ENCODE data around the gene ANTXR2.
"Not testable (repeated sequence)": the region's sequence is repeated elsewhere in the genome, so short reads cannot be mapped to it uniquely, and the experiment has no call there.

The ANTXR2 gene

DNA sequence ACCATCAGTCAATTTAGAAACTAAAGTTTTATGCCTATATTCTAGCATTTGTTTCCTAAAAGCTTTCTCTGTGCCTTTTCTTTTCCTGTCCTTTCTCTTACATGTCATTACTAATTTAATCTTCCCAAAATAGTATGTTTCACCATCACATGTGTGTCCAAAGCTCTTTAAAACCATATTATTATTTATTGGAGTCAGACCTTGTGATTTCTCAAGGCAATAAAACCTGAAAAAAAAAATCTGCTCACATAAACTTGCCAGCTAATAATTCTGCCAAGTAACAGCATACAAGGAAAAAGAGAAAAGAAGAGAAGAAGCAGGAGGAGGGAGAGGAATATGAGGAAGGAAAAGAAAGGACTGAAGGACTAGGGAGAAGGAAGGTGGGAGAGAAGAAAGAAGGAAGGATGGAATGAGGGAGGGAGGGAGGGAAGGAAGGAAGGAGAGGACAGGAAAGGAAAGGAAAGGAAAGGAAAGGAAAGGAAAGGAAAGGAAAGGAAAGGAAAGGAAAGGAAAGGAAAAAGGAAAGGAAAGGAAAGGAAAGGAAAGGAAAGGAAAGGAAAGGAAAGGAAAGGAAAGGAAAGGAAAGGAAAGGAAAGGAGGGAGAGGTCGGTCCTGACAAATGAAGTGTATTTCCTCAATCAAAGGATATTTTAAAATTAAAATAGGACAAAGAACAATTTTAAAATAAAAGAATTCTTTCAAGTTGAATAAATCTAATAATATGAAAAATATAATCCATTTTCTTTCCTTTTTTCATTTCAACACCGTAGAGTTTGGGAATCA lies 57.4 kb downstream of the ANTXR2 start:
- no peak for DNase-seq

DNA sequence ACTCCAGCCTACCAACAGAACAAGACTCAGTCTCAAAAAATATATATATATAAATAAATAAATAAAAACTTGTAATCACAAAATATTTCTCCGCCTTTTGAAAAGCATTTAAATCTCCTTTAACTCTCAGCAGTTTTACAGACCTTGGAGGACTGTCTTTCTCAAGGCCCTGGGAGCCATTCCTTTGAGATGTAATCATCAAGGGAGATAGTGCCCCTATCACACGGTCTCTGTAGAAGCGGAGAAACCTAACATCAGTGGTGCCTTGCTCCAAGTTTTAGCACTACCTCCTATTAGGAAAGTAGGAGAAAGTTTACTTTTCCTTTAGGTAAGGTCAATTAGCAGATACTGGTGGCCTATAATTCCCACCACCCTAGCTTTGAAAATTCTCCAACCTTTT lies 58.5 kb downstream of the ANTXR2 start:
- DNase-seq: no peak

DNA sequence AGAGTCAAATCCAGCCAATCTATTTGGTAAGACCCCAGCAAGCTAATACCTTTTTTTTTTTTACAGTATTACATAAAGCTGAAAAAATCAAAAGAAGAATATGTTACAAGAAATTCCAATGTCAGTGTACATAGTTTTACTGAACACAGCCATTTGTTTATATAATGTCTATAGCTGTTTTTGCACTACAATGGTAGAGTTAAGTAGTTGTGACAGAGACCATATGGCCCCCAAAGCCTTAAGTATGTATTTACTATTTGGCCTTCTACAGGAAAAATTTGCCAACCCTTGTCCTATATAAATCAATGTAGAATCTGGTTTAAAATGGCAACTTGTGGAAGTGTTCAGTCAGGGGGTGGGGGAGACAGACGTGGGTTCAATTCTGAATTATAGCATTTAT lies 60.7 kb downstream of the ANTXR2 start:
- DNase-seq: no peak

DNA sequence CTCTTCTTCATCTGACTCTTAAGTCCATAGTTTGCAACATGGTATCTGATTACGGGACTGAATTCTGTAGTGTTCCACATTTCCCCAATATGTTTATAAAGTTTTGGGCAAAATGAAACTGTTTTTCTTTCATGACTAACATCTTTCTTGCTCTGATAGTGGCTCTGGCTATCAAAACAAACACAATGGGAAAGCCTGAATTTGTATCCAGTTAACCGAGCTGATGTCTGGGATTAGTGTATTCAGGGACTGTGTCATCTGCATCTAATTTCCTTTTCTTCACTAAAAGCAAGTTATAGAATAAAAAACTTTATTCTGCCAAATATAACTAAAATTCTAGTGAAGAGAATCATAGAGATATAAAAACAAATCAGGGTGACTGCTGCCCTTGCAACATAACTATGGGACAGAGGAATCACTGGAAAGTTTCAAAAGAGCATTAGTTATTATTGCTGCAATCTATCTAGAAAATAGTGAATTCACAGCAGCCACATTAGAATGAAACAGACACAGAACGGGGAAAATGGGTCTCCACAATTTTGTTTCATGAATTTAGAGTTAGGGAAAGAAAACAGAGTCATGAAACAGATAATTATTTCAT lies 61.3 kb downstream of the ANTXR2 start:
- no peak for DNase-seq

DNA sequence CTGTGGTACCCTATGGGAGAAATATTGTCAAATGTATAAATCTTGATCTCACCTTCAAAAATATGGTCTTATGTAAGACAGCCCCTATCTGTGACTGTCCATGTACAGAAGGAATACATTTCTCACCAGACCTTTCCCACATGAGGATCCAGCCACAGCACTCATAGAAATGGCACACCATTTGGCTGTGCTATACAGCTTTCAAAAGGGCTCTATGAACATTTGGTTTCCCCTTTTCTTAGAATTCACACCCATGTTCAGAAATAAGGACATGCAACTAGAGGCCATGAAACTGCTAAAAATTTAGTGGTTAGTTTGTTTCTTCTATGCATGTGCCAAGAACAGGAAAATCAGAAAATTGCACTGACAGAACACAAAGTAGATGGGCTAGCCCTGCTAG lies 62.7 kb downstream of the ANTXR2 start:
- DNase-seq: no peak

DNA sequence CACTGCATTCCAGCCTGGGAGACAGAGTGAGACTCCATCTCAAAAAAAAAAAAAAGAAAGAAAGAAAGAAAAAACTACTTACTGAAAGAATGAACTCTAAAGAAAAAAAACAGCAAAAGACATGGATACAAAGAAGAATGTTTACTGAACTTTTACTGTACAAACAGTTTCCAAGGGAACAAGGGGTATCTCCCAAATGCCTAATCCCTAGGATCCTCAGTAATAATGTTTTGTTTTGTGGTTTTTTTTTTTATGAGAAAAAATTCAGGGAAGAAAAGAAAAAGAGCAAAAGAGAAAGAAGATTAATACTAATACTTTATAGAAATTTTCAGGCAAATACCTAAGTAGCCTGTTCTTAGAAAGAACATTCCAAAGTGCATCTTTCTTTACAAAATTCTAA lies 63.2 kb downstream of the ANTXR2 start:
- no peak for DNase-seq

DNA sequence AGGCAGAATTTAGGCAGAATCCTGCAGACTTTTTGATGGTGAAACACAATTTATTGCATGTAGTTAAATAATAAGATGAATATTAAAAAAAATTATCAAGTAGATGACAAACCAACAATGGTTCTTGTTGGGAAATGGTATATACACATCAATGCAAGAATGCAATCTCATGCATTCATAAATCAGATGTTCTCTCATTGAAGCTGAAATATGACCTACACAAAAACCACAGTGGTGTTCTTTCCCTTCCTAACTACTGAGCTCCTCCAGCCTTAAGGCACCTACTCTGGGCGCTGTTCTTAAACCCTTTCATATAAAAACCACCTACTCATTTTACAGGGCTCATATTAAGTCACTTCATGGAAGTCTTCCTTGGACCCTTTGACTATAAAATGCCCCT lies 64.1 kb downstream of the ANTXR2 start:
- no peak for DNase-seq

DNA sequence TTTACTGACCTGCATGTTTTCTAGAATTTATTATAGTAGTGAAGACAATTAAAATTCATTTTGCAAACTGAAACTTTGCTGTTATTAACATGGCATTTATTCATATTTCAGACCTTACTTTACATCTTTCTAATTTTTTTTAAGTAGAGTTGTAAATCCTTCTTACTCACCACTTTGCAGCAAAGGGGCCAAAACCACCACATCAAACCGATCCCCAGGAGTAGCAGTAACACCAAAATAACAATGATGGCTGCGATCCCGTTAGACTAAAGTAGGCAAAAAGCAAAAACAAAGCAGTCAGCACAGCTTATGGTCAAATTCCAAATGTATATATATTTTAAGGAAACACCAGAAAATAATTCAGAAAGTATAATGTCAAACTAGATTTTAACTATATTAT lies 64.7 kb downstream of the ANTXR2 start:
- DNase-seq: no peak

DNA sequence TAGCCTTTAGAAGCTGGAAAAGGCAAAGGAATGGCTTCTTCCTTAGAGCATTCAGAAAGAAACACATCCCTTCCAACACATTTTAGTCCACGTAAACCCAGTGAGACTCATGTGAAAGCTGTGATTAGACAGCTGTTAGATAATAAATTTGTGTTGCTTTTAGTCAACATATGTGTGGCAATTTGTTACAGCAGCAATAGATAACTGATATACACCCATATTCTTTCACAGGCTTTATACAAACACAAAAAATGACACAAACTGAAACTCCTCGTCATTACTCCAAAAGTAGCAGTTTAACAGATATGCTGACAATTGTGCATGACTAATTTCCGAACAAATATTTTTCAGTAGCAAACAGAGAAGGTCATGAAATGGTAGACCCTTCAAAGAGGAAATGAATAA lies 65.3 kb downstream of the ANTXR2 start:
- DNase-seq: no peak

DNA sequence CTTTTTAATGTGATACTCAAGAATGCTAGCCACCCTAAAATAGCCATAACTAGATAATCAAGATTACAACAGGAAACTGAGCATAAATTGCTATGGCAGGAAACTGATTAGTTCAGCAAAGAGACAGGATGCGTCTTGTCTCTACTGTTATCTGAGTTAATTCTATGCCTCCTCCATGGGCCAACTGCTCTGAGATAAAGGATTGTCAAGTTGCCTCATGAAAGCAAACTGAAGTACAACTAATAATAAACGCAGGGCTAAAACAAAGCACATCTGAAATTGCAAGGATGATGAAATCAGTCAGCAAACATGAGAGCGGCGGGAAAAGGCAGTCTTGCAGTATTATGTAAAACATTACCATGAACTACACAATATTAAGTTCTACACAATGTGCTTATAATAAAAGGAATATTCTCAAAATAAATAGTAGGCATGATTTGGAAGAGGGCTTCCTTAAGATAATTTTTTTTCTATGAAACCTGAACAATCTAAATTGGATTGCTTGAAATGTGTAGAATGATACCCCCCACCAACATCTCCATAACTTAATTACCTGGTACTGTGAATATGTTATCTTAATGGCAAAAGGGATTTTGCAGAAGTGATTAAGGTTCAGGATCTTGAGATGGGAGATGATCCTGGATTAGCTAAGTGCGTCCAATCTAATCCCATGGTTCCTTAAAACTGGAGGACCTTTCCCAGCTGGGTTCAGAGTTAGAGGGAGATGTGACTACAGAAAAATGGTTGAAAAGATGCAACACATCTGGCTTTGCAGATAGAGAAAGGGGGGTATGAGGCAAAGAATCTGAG lies 65.9 kb downstream of the ANTXR2 start:
- DNase-seq: no peak

DNA sequence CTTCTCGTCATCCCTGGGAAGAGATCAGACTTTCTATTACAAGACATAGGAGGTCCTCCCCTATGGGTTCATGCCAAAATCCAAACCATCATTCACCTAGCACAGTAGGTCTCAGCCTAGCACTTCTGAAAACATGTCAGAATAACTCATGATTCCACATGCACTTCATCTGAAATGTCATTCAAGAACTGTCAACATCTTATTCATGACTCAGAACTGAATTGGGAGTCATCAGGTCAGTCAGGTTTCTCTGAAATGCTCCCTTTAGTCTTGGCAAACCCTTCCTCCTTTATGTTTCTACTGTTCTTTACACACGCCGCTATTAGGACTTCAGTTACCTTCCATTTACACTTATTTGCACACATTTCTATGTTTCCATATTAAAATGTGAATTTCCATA lies 67.2 kb downstream of the ANTXR2 start:
- no peak for DNase-seq

DNA sequence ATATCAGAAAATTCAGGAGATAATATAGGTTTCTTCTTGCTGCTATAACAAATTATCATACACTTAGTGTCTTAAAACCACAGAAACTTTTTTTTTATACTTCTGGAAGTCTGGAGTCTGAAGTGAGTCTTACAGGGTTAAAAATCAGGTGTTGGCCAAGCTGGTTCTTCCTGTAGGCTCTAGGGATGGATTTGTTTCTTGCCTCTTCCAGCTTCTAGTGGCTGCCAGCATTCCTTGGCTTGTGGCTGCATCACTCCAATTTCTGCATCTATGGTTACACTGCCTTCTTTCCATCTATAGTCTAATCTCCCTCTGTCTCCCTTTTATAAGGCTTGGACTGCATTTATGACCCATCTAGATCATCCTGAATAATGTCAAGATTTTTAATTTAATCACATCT lies 68.7 kb downstream of the ANTXR2 start:
- no peak for DNase-seq

DNA sequence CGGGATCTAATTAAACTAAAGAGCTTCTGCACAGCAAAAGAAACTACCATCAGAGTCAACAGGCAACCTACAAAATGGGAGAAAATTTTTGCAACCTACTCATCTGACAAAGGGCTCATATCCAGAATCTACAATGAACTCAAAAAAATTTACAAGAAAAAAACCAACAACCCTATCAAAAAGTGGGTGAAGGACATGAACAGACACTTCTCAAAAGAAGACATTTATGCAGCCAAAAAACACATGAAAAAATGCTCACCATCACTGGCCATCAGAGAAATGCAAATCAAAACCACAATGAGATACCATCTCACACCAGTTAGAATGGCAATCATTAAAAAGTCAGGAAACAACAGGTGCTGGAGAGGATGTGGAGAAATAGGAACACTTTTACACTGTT lies 70.5 kb downstream of the ANTXR2 start:
- not testable (repeated sequence) for DNase-seq

DNA sequence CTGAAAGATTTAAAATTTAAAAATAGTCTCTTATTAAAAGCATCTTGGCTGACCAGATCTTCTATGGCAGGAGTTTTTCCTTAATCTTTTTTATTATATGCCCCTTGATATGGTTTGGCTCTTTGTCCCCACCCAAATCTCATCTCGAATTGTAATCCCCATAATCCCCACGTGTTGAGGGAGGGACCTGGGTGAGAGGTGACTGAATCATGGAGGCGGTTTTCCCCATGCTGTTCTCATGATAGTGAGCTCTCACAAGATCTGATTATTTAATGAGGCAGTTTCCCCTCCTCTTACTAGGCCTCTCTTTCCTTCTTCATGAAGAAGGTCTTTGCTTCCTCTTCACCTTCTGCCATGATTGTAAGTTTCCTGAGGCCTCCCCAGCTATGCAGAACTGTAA lies 74.0 kb downstream of the ANTXR2 start:
- DNase-seq: not testable (repeated sequence)

DNA sequence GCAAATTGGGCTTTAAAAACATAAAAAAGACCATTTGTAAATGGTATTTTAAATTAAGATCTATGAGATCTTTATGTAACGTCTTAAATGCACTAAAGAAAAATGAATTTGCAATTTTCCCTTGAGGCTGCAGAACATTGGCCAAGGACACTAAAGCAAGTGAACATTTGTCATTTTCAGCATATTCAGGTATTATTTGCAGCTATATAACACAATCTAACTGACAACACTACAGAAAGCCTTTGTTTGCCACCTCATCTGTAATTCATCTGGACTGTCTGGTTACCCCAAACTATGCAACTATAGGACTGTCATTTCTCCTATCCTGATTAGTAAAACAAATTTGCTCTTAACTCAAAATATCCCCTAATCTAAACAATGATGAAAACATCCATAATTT lies 74.8 kb downstream of the ANTXR2 start:
- DNase-seq: no peak

DNA sequence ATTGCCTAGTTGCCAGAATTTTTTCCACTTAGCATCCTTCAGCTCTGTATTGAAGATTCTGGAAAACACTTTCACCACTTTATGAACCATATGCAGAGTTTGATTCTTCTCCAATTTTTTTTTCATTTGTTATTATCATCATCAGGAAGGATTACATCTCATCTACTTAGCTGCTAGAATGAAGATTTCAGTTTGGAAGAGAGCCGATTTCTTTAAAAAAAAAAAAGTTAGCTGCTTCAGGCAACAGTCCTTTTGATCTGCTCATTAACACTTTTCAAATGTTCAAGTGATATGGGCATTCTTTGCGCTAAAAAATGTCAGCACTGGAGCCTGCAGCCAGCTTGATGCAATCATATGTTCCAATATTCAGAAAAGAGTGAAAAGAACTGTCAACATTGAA lies 76.2 kb downstream of the ANTXR2 start:
- DNase-seq: no peak

DNA sequence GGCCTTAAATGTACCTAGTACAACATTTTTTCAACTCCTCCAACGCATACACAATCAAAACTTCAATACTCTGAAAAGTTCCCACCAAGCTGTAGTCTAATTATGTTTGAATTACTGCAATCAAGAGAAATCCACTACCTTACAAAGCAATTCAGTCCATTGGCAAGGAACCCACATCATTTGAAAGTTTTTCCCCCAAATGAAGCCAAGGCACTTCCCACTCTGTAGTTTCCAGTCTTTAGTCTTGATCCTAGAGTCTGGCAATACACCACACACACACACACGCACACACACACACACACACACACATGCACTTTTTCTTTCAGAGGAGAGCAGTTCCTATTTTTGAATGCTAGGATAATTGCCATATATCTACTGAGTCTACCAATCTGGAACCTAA lies 79.6 kb downstream of the ANTXR2 start:
- DNase-seq: no peak

DNA sequence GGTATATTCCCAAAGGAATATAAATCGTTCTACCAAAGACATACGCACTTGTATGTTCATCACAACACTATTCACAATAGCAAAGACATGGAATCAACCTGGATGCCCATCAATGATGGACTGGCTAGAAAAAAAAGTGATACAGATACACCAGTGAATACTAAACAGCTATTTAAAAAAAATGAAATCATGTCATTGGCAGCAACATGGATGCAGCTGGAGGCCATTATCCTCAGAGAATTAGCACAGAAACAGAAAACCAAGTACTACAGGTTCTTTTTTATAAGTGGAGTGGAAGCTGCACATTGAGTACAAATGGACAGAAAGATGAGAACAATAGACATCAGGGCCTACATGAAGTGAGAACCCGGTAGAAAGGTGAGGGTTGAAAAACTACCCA lies 81.4 kb downstream of the ANTXR2 start:
- no peak for DNase-seq

DNA sequence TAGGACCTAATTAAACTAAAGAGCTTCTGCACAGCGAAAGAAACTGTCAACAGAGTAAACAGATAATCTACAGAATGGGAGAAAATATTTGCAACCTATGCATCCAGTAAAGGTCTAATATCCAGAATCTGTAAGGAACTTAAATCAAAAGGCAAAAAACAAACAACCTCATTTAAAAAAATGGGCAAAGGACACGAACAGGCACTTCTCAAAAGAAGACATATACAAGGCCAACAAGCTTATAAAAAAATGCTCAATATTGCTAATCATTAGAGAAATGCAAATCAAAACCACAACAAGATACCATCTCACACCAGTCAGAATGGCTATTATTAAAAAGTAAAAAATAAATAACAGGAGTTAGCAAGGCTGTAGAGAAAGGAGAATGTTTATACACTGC lies 81.9 kb downstream of the ANTXR2 start:
- not testable (repeated sequence) for DNase-seq

DNA sequence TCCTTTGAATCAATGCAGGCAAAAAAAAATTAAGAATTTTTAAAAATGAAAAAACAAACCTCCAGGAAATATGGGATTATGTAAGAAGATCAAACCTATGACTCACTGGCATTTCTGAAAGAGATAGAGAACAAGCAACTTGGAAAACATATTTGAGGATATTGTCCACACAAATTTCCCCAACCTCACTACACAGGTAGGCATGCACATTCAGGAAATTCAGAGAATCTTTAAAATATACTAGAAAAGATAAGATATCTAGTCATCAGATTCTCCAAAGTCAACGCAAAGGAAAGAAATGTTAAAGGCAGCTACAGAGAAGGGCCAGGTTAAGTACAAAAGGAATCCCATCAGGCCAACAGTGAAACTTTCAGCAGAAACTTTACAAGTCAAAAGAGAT lies 85.6 kb downstream of the ANTXR2 start:
- no peak for DNase-seq

DNA sequence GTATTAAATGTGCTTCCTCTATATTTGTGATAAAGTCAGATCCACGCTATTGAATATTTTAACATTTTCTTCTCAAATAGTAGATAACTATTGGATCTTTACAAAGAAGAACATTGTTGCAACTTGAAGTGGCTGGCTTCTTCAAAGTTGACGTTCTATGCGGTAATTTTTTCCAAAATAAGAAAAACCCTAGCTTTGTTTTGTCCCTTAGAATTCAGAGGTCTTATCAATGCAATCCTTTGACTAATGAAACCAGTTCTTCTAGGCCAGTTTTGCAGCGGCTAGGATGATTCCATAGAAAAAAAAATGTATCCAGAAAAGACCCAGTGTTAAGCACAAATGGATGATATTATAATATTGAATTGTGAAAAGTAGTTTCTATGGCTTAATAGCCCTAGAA lies 89.6 kb downstream of the ANTXR2 start:
- DNase-seq: no peak

DNA sequence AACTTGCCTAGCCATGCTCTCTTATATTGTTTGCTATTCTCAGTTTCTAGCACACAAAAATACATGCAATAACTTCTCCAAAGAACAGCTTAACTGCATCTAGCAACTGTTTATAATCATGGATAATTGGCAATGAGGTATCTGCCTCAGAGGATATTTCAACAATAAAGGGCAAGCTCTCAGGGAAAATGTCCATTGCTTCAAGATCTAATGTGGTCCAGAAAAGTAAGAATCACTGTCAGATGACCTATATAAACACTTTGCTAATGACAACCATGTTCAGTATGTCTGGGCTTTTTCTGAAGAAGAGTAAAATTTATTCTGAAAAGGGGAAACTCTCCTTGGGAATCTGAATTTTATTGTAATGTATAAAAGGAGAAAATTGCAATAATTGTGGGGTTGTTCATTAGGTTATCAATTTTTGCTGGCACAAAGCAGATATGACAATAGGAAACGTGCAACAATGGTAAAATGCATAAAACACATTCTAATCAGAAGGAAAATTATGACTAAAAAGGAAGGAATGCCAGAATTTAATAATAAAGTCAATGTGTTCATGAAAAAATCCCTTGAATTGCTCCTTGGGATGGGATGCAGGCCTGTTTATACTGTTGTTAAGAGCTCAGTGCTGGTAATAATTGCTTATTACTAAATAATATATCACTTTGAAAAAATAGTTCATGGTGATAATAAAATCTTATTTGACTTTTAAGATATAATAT lies 90.3 kb downstream of the ANTXR2 start:
- no peak for DNase-seq

DNA sequence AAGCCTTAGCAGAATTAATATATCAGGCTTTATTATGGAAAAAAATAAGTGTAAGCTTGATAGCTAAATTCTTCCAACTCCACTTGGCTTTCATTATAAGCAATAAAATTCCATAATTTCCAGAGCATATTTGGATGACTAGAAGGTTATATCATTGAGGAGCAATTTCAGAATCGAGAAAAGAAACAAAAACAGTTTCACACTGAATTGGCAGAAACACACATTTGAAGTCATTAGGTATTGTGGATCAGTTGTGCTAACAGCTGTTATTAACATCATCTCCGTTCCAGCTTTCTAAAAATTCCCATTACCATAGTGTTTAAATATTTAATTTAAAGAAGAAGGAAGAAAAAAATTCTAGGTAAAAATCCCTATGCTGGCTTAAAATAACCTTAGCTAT lies 92.6 kb downstream of the ANTXR2 start:
- DNase-seq: no peak
